HG03060 (cell line): ENCODE data around the gene MTA3.
"Not testable (repeated sequence)": the region's sequence is repeated elsewhere in the genome, so short reads cannot be mapped to it uniquely, and the experiment has no call there.

Experiments
- ATAC-seq: cut with Tn5 transposase; IDR thresholded peaks from one replicate; pipeline ENCODE4 v1.9.1; 2021; ENCODE audit warnings: low read depth, moderate number of reproducible peaks; ENCODE audit not compliant: unreplicated experiment

The MTA3 gene

GRCh38 chr2:42566837-42567321 lies 1.6 kb upstream of the MTA3 start:
- peak; percentile 48 for ATAC-seq

- no peak for ATAC-seq
Observed at GRCh38 chr2:42567364-42567763, 1.1 kb upstream of the MTA3 start.

- peak; percentile 73 for ATAC-seq
Observed at GRCh38 chr2:42567806-42568400, 529 bp upstream of the MTA3 start.

- no peak for ATAC-seq
Observed at GRCh38 chr2:42569116-42569711, 782 bp downstream of the MTA3 start.

- ATAC-seq, result no peak
Observed at GRCh38 chr2:42569883-42570282, 1.5 kb downstream of the MTA3 start.

- ATAC-seq, result no peak
Observed at GRCh38 chr2:42572297-42573081, 4.1 kb downstream of the MTA3 start.

GRCh38 chr2:42573256-42573655 lies 4.8 kb downstream of the MTA3 start:
- ATAC-seq, result no peak

GRCh38 chr2:42575458-42576064 lies 7.1 kb downstream of the MTA3 start:
- ATAC-seq, result no peak

- no peak for ATAC-seq
Observed at GRCh38 chr2:42578621-42579020, 10.2 kb downstream of the MTA3 start.

- ATAC-seq, result no peak
Observed at GRCh38 chr2:42581257-42581656, 12.8 kb downstream of the MTA3 start.

- not testable (repeated sequence) for ATAC-seq
Observed at GRCh38 chr2:42584628-42585027, 16.2 kb downstream of the MTA3 start.

GRCh38 chr2:42585779-42586178 lies 17.3 kb downstream of the MTA3 start:
- ATAC-seq, result no peak

- no peak for ATAC-seq
Observed at GRCh38 chr2:42587526-42588117, 19.2 kb downstream of the MTA3 start.

- ATAC-seq, result no peak
Observed at GRCh38 chr2:42588121-42588520, 19.7 kb downstream of the MTA3 start.

GRCh38 chr2:42590176-42590575 lies 21.7 kb downstream of the MTA3 start:
- no peak for ATAC-seq

GRCh38 chr2:42593282-42593681 lies 24.9 kb downstream of the MTA3 start:
- no peak for ATAC-seq

- no peak for ATAC-seq
Observed at GRCh38 chr2:42598656-42599055, 30.2 kb downstream of the MTA3 start.

- ATAC-seq, result no peak
Observed at GRCh38 chr2:42601076-42601475, 32.6 kb downstream of the MTA3 start.

- no peak for ATAC-seq
Observed at GRCh38 chr2:42602218-42602875, 33.9 kb downstream of the MTA3 start.

GRCh38 chr2:42602876-42603219 lies 34.4 kb downstream of the MTA3 start:
- ATAC-seq, result no peak
